ENCODE measurements around the gene RABGAP1L.

DNA sequence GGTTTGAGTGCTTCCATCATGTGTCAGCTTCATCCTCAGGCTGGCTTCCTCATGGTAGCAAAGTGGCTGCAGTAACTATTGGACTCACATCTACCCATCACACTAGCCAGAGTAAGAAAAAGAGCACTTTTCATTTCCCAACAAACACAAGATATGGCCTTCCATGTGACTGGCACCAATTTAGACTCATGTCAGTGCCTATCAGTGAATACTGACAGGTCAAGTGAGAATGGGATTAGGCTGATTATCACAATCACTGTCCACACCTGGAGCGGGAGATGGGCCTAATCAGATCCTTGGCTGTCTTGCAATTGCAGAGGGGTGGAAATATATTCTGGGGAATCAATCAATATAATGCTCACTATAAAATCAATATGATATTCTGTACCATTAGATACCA, 2.9 kb upstream of the RABGAP1L start:
- TF ChIP-seq, protein P1, sequence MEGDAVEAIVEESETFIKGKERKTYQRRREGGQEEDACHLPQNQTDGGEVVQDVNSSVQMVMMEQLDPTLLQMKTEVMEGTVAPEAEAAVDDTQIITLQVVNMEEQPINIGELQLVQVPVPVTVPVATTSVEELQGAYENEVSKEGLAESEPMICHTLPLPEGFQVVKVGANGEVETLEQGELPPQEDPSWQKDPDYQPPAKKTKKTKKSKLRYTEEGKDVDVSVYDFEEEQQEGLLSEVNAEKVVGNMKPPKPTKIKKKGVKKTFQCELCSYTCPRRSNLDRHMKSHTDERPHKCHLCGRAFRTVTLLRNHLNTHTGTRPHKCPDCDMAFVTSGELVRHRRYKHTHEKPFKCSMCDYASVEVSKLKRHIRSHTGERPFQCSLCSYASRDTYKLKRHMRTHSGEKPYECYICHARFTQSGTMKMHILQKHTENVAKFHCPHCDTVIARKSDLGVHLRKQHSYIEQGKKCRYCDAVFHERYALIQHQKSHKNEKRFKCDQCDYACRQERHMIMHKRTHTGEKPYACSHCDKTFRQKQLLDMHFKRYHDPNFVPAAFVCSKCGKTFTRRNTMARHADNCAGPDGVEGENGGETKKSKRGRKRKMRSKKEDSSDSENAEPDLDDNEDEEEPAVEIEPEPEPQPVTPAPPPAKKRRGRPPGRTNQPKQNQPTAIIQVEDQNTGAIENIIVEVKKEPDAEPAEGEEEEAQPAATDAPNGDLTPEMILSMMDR (IDR thresholded peaks at IDR 0.05), result no peak
- no peak for TF ChIP-seq POLR2A (IDR thresholded peaks at IDR 0.05)

Data from Peyer's patch (tissue), 4 donors.